Right lobe of liver (tissue), 4 donors: Measurements from ENCODE around the gene PRMT5.

Experiments
- CTCF ChIP-seq, 4 donors: fragments of 200-600 bp in 3 of 4; fragments of 450-650 bp in 1 of 4; IDR thresholded peaks; one replicate each; pipeline versions ENCODE4 v1.5.1 to v1.8.0; 2016 to 2022; ENCODE audit warnings: antibody characterized with exemption in 4 of 4, mild to moderate bottlenecking in 2 of 4
- POLR2A ChIP-seq: fragments of 450-650 bp; IDR thresholded peaks from one replicate; pipeline ENCODE4 v1.6.1; 2017; ENCODE audit warnings: antibody characterized with exemption, mild to moderate bottlenecking
- donor health status: DM: no; HTN: no; CAD: no.
- donor health status: DM: no; HTN: no; CAD: no.
- donor health status: DM: no; HTN: yes; CAD: no.

- TF ChIP-seq POLR2A: no peak
- TF ChIP-seq CTCF (IDR thresholded peaks at IDR 0.05): no peak
These were observed 20.6 kb downstream of the PRMT5 start for GRCh38 chr14:22908601-22909000.
